CD4-positive, alpha-beta T cell treated with Interleukin-1 beta for 1 hour (primary cell): ENCODE data around the gene GBX1.

ENCODE experiments used
- DNase-seq, 2 donors: peaks; one replicate each; pipeline ENCODE4 v3.0.0-alpha.2; 2020 to 2022

GBX1 gene

GRCh38 chr7:151110941-151111645 lies 56.4 kb downstream of the GBX1 start:
- peak; percentile 76 to 79 for DNase-seq

- DNase-seq: no peak
Observed at GRCh38 chr7:151110236-151110940, 57.1 kb downstream of the GBX1 start.

GRCh38 chr7:151109094-151110048 lies 58.1 kb downstream of the GBX1 start:
- DNase-seq: no peak

- no peak for DNase-seq
Observed at GRCh38 chr7:151107882-151108281, 59.6 kb downstream of the GBX1 start.

GRCh38 chr7:151104411-151105235 lies 62.9 kb downstream of the GBX1 start:
- no peak for DNase-seq

- DNase-seq: no peak
Observed at GRCh38 chr7:151103973-151104372, 63.5 kb downstream of the GBX1 start.

- no peak for DNase-seq
Observed at GRCh38 chr7:151102991-151103390, 64.5 kb downstream of the GBX1 start.

GRCh38 chr7:151101621-151102396 lies 65.7 kb downstream of the GBX1 start:
- DNase-seq: no peak

- DNase-seq: no peak
Observed at GRCh38 chr7:151100921-151101320, 66.6 kb downstream of the GBX1 start.

GRCh38 chr7:151099486-151100211 lies 67.8 kb downstream of the GBX1 start:
- DNase-seq: no peak
